PFSK-1 (cell line): Measurements from ENCODE around the gene PRDM15.

Source experiments
- FOXP2 ChIP-seq: optimal IDR thresholded peaks from 2 replicates; pipeline ENCODE3; 2011; ENCODE audit warnings: borderline replicate concordance, control low read depth, inconsistent platforms; ENCODE audit not compliant: insufficient read depth; ENCODE audit errors: extremely low read length, extremely low read depth
- POLR2AphosphoS5 ChIP-seq: IDR thresholded peaks from 2 replicates; pipeline ENCODE4 v1.6.1; 2012; ENCODE audit warnings: low read depth, mild to moderate bottlenecking, control low read depth, low read length, moderate library complexity
- REST ChIP-seq, 2 experiments: IDR thresholded peaks; 2 replicates each; pipeline versions ENCODE4 v1.6.1 to v1.8.0; 2011 to 2012; ENCODE audit warnings: low read depth in 2 of 2, low read length in 2 of 2, control low read depth in 1 of 2, inconsistent platforms in 1 of 2, mild to moderate bottlenecking in 1 of 2, moderate library complexity in 1 of 2; ENCODE audit not compliant: insufficient read depth in 1 of 2
- SIN3A ChIP-seq: IDR thresholded peaks from 2 replicates; pipeline ENCODE4 v1.6.1; 2012; ENCODE audit warnings: mild to moderate bottlenecking, low read length, moderate library complexity, borderline replicate concordance; ENCODE audit not compliant: insufficient read depth
- TAF1 ChIP-seq: IDR thresholded peaks from 2 replicates; pipeline ENCODE4 v1.6.1; 2012; ENCODE audit warnings: low read length, control low read depth, borderline replicate concordance; ENCODE audit not compliant: insufficient read depth

- no peak for TF ChIP-seq POLR2AphosphoS5
- TF ChIP-seq SIN3A, result no peak
- TF ChIP-seq TAF1, result no peak
- no peak for TF ChIP-seq REST (IDR thresholded peaks at IDR 0.05; ENCODE audit: insufficient read depth in 1 of 2, low read depth in 2 of 2, low read length in 2 of 2)
- TF ChIP-seq FOXP2, result no peak
Observed at GRCh38 chr21:41916888-41917433, 37.8 kb upstream of the PRDM15 start.
